ENCODE measurements around the gene DENND4B. TPM values are rescaled to one million over a fixed set of nuclear protein-coding genes. Genes with fewer than 3 reads are reported as not detected.

Gene DENND4B
- total RNA-seq, 4 donors from 2014 or later: 28.9 to 63.7 (median 44.8) TPM

GRCh38 chr1:153945795-153946621, 510 bp downstream of the DENND4B start:
- H3K4me1 ChIP-seq: peaks cover 9 to 18% of the 10 kb centered on the region in 2 donors
- H3K4me3 ChIP-seq (replicated peaks in 1 of 3): peak overlapping the region; percentile 70 to 89 (median 89)
- no peaks in the 10 kb centered on the region for H3K9me3 ChIP-seq
- H3K27ac ChIP-seq: peak overlapping the region; percentile 88 to 98 (median 92)
- no peaks in the 10 kb centered on the region for H3K27me3 ChIP-seq
- TF ChIP-seq, protein P1, sequence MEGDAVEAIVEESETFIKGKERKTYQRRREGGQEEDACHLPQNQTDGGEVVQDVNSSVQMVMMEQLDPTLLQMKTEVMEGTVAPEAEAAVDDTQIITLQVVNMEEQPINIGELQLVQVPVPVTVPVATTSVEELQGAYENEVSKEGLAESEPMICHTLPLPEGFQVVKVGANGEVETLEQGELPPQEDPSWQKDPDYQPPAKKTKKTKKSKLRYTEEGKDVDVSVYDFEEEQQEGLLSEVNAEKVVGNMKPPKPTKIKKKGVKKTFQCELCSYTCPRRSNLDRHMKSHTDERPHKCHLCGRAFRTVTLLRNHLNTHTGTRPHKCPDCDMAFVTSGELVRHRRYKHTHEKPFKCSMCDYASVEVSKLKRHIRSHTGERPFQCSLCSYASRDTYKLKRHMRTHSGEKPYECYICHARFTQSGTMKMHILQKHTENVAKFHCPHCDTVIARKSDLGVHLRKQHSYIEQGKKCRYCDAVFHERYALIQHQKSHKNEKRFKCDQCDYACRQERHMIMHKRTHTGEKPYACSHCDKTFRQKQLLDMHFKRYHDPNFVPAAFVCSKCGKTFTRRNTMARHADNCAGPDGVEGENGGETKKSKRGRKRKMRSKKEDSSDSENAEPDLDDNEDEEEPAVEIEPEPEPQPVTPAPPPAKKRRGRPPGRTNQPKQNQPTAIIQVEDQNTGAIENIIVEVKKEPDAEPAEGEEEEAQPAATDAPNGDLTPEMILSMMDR (IDR thresholded peaks at IDR 0.05): no peak
- peak in 1 of 2 donors; percentile 69 for TF ChIP-seq POLR2A (IDR thresholded peaks at IDR 0.05)
- peak; percentile 77 to 81 for DNase-seq
- peaks cover 20 to 27% of the 10 kb centered on the region in 2 donors for H3K36me3 ChIP-seq
- WGBS, 2 donors: 0 to 1% methylated on average over 25 to 29 of the region's 95 CpGs
- intact Hi-C loops (cut with DNase I): loop anchor here (10.0 kb wide), 1 partner anchor 151 kb away; no protein-coding TSS in a partner anchor

DNA sequence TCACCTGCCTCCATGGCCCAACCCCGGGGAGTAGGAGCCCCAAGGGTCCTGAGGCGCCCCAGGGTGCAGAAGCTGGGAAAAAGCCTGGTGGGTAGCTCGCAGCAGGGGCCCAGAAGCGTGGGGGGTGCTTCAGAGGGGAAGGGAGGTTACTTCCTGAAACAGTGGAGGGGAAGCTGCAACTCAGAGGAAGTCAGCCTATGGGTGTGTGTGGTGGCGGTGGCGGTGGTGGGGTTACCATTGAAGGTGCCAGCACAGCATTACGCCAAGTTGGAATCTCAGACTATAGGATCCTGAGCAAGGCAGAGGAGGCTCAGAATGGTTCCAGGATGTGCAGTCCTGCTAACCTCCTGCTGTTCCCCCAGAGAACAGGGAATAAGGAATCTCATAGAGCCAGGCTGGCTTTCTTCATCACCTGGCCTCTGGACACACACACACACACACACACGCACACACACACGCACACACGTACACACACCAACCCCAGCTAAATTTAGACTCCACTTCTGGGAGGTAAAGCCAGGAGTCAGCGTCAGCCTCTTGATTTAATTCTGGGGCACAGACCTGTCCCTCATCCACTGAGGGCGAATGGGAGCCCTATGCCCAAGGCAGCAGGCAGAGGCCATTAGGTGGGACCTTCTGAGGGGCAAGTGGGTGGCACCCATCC, 1.3 kb downstream of the DENND4B start:
- intact Hi-C loops (cut with DNase I): loop anchor here (10.0 kb wide), 1 partner anchor 150 kb away; no protein-coding TSS in a partner anchor
- no peak for TF ChIP-seq POLR2A (IDR thresholded peaks at IDR 0.05)
- no peaks in the 10 kb centered on the region for H3K27me3 ChIP-seq
- H3K9me3 ChIP-seq: no peaks in the 10 kb centered on the region
- peak overlapping the region; percentile 70 to 89 (median 89) for H3K4me3 ChIP-seq (replicated peaks in 1 of 3)
- DNase-seq: peak; percentile 47 to 64
- H3K36me3 ChIP-seq: peaks cover 21 to 26% of the 10 kb centered on the region in 2 donors
- WGBS, 2 donors: 43 to 62% methylated on average over 7 to 9 of the region's 12 CpGs
- H3K4me1 ChIP-seq: peaks cover 9 to 18% of the 10 kb centered on the region in 2 donors
- H3K27ac ChIP-seq: peak overlapping the region; percentile 88 to 98 (median 92)

DNA sequence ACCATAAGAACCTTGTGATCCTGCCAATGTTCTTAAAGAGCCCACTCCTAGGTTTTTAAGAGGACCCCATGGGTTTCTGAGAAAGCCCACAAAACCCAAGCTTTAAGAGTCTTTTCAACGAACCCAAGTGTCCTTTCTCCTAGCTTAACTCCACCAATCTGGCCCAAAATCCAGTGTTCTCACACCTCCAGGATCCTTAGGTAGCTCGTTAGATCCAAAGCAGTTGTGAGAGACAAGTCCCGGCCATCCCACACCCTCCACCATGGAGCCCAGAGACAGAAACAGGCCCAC, 1.7 kb downstream of the DENND4B start:
- H3K4me3 ChIP-seq (replicated peaks in 1 of 3): peak overlapping the region in 1 of 3 donors; percentile 89
- no peaks in the 10 kb centered on the region for H3K9me3 ChIP-seq
- 76 to 83% methylated on average over 3 of the region's 3 CpGs for WGBS, 2 donors
- peak overlapping the region in 2 of 3 donors; percentile 88 to 98 for H3K27ac ChIP-seq
- H3K27me3 ChIP-seq: no peaks in the 10 kb centered on the region
- intact Hi-C loops (cut with DNase I): loop anchor here (10.0 kb wide), 1 partner anchor 150 kb away; no protein-coding TSS in a partner anchor
- peaks cover 9 to 18% of the 10 kb centered on the region in 2 donors for H3K4me1 ChIP-seq
- TF ChIP-seq, protein P1 (IDR thresholded peaks at IDR 0.05): no peak
- no peak for TF ChIP-seq POLR2A (IDR thresholded peaks at IDR 0.05)
- no peak for DNase-seq
- peaks cover 26 to 28% of the 10 kb centered on the region in 2 donors for H3K36me3 ChIP-seq

GRCh38 chr1:153944005-153944826, 2.3 kb downstream of the DENND4B start:
- Histone ChIP-seq H3K9me3 (no peaks in the 10 kb centered on the region), H3K4me1 (peaks cover 9 to 18% of the 10 kb centered on the region in 2 donors), H3K27me3 (no peaks in the 10 kb centered on the region), H3K4me3 (replicated peaks in 1 of 3) (no peak overlapping the region), H3K36me3 (peaks cover 26 to 31% of the 10 kb centered on the region in 2 donors), H3K27ac (peak overlapping the region in 2 of 3 donors; percentile 88 to 98)
- intact Hi-C loops (cut with DNase I): loop anchor here (10.0 kb wide), 1 partner anchor 149 kb away; no protein-coding TSS in a partner anchor
- no peak for TF ChIP-seq POLR2A (IDR thresholded peaks at IDR 0.05)
- TF ChIP-seq, protein P1 (IDR thresholded peaks at IDR 0.05): no peak
- no peak for DNase-seq
- WGBS, 2 donors: 77 to 91% methylated on average over 5 to 7 of the region's 15 CpGs

All from thyroid gland (tissue), 4 donors.